GM12878 (cell line): ENCODE results near the gene MARVELD2. TPM values are rescaled to one million over a fixed set of nuclear protein-coding genes. Genes with fewer than 3 reads are reported as not detected.
A peak's percentile ranks its signal among the peaks of the same experiment; 100 is the strongest.

ENCODE experiments used
- ATF7 ChIP-seq: fragments of 450-650 bp; IDR thresholded peaks from 2 replicates; pipeline ENCODE4 v1.6.1; 2016; ENCODE audit warnings: low read depth, mild to moderate bottlenecking
- BCL3 ChIP-seq: IDR thresholded peaks from 2 replicates; pipeline ENCODE4 v1.6.1; 2011; ENCODE audit warnings: borderline replicate concordance, low read depth, mild to moderate bottlenecking, moderate library complexity, low read length; ENCODE audit not compliant: insufficient read depth, poor library complexity, severe bottlenecking
- CREM ChIP-seq: IDR thresholded peaks from 2 replicates; pipeline ENCODE4 v1.6.1; 2014; ENCODE audit warnings: antibody characterized with exemption, low read depth
- EED ChIP-seq: sonication (generic); IDR thresholded peaks from 2 replicates; pipeline ENCODE4 v1.6.1; 2016; ENCODE audit warnings: antibody characterized with exemption, low read depth
- ETV6 ChIP-seq, 2 experiments: fragments of 450-650 bp in 1 of 2; IDR thresholded peaks in 1 of 2; conservative IDR thresholded peaks in 1 of 2; 2 replicates each; pipeline ENCODE4 v1.6.1; 2014; ENCODE audit warnings: antibody characterized with exemption in 1 of 2, borderline replicate concordance in 1 of 2, low read depth in 1 of 2, mild to moderate bottlenecking in 1 of 2, moderate library complexity in 1 of 2
- FOXM1 ChIP-seq: IDR thresholded peaks from 2 replicates; pipeline ENCODE4 v1.6.1; 2012; ENCODE audit warnings: low read depth, mild to moderate bottlenecking, inconsistent platforms, low read length, moderate library complexity
- GABPA ChIP-seq: IDR thresholded peaks from 2 replicates; pipeline ENCODE4 v1.6.1; 2014; ENCODE audit warnings: antibody characterized with exemption, low read depth, mild to moderate bottlenecking, inconsistent platforms
- IKZF2 ChIP-seq, 2 experiments: fragments of 450-650 bp; IDR thresholded peaks; 2 replicates each; pipeline ENCODE4 v1.6.1; 2017; ENCODE audit warnings: mild to moderate bottlenecking in 2 of 2, moderate library complexity in 2 of 2
- LARP7 ChIP-seq: fragments of 450-650 bp; IDR thresholded peaks from 2 replicates; pipeline ENCODE4 v1.6.1; 2017; ENCODE audit warnings: mild to moderate bottlenecking
- MEF2A ChIP-seq: IDR thresholded peaks from 2 replicates; pipeline ENCODE4 v1.6.1; 2011; ENCODE audit warnings: low read depth, mild to moderate bottlenecking, low read length, moderate library complexity; ENCODE audit not compliant: insufficient read depth
- MEF2B ChIP-seq: fragments of 450-650 bp; IDR thresholded peaks from 2 replicates; pipeline ENCODE4 v1.6.1; 2018; ENCODE audit warnings: mild to moderate bottlenecking, moderate library complexity; ENCODE audit not compliant: partially characterized antibody, poor library complexity, severe bottlenecking
- PML ChIP-seq: IDR thresholded peaks from 2 replicates; pipeline ENCODE4 v1.6.1; 2012; ENCODE audit warnings: low read length, inconsistent platforms
- POLR2A ChIP-seq: IDR thresholded peaks from 2 replicates; pipeline ENCODE4 v1.6.1; 2011; ENCODE audit warnings: low read depth, mild to moderate bottlenecking, low read length
- POU2F2 ChIP-seq: IDR thresholded peaks from 3 replicates; pipeline ENCODE4 v1.6.1; 2011; ENCODE audit warnings: low read depth, mild to moderate bottlenecking, low read length, borderline replicate concordance
- RBBP5 ChIP-seq: fragments of 200-600 bp; sonication (generic); conservative IDR thresholded peaks from 2 replicates; pipeline ENCODE4 v1.6.1; 2016
- RUNX3 ChIP-seq: IDR thresholded peaks from 2 replicates; pipeline ENCODE4 v1.6.1; 2012; ENCODE audit warnings: low read length, inconsistent platforms
- SIX5 ChIP-seq: IDR thresholded peaks from 2 replicates; pipeline ENCODE4 v1.6.1; 2011; ENCODE audit warnings: mild to moderate bottlenecking, low read depth, low read length, moderate library complexity; ENCODE audit not compliant: severe bottlenecking
- SKIL ChIP-seq: fragments of 450-650 bp; IDR thresholded peaks from 2 replicates; pipeline ENCODE4 v1.6.1; 2017; ENCODE audit warnings: mild to moderate bottlenecking, low read depth, inconsistent platforms; ENCODE audit not compliant: poor library complexity, severe bottlenecking
- SP1 ChIP-seq: IDR thresholded peaks from one replicate; pipeline ENCODE4 v1.6.1; 2011; ENCODE audit warnings: low read depth, low read length
- SPI1 ChIP-seq: IDR thresholded peaks from 2 replicates; pipeline ENCODE4 v1.6.1; 2011; ENCODE audit warnings: low read depth, mild to moderate bottlenecking, low read length, moderate library complexity, borderline replicate concordance; ENCODE audit not compliant: insufficient read depth
- TBL1XR1 ChIP-seq: IDR thresholded peaks from 2 replicates; pipeline ENCODE4 v1.6.1; 2012; ENCODE audit warnings: low read depth, low read length, improper control_type of control experiment
- ZNF384 ChIP-seq: IDR thresholded peaks from 2 replicates; pipeline ENCODE4 v1.6.1; 2012; ENCODE audit warnings: low read depth, mild to moderate bottlenecking, low read length, improper control_type of control experiment, borderline replicate concordance
- polyA plus RNA-seq, 11 experiments: library from polyadenylated mRNA; depleted of rRNA in 4 of 11; unstranded in 6 of 11; stranded (reverse) in 5 of 11; fragments of >200 nt; fragmentation: Nextera tagmentation in 4 of 11; fragmentation: Illumina TruSeq in 1 of 11; extraction: Ambion mirVana in 4 of 11; extraction: Trizol in 1 of 11; gene quantifications; 1 replicate in 1 of 11; 2 replicates in 10 of 11; pipeline versions ENCODE4 v1.2.1 to v1.2.3, GENCODE V29; 2011 to 2016; ENCODE audit warnings: inconsistent platforms in 2 of 11, missing spikeins in 2 of 11, low read depth in 1 of 11
- total RNA-seq, 4 experiments: library from RNA; depleted of rRNA in 3 of 4; stranded (reverse); fragments of >200 nt in 3 of 4; fragmentation: Illumina TruSeq in 1 of 4; extraction: Trizol in 1 of 4; gene quantifications; 2 replicates each; pipeline versions ENCODE4 v1.2.1 to v1.2.3, GENCODE V29; 2013 to 2021
- TF ChIP-seq, protein P1 (sequence below): fragments of 150-350 bp; IDR thresholded peaks from 2 replicates; pipeline ENCODE4 v1.6.1; 2014; ENCODE audit warnings: mild to moderate bottlenecking, low read depth, low read length
- TF ChIP-seq, protein P2 (sequence below): fragments of 450-650 bp; conservative IDR thresholded peaks from 2 replicates; pipeline ENCODE4 v1.6.1; 2017; ENCODE audit warnings: mild to moderate bottlenecking, moderate library complexity

MARVELD2 gene
- total and polyA plus RNA-seq, 10 of the 15 experiments (the other 5 are each of a cell fraction or from before 2014, with no cell fraction given), result 0.37 to 6.2 (median 3.8) TPM

- TF ChIP-seq ETV6 (conservative IDR thresholded peaks at IDR 0.05 in 1 of 2, IDR thresholded peaks at IDR 0.05 in 1 of 2; ENCODE audit: borderline replicate concordance in 1 of 2, low read depth in 1 of 2) (peak in 1 of 2 experiments; percentile 65; a peak in 1 of 4 replicates), ATF7 (peak; percentile 66; the same call in 1 of the 2 replicates), SP1 (no peak), SKIL (peak; percentile 64), PML (peak; percentile 79), ZNF384 (no peak), TBL1XR1 (no peak), MEF2A (peak; percentile 88), EED (peak; percentile 76), BCL3 (peak; percentile 40), RBBP5 (no peak), FOXM1 (peak; percentile 86), SIX5 (peak; percentile 9), LARP7 (no peak), CREM (peak; percentile 79), IKZF2 (IDR thresholded peaks at IDR 0.05) (peak; percentile 74), MEF2B (peak; percentile 68), RUNX3 (peak; percentile 75), GABPA (no peak), POU2F2 (peak; percentile 95), POLR2A (0 out of 2 replicates have a peak, but pooled peaks have one; percentile 24), SPI1 (peak; percentile 95)
- TF ChIP-seq, protein P1, sequence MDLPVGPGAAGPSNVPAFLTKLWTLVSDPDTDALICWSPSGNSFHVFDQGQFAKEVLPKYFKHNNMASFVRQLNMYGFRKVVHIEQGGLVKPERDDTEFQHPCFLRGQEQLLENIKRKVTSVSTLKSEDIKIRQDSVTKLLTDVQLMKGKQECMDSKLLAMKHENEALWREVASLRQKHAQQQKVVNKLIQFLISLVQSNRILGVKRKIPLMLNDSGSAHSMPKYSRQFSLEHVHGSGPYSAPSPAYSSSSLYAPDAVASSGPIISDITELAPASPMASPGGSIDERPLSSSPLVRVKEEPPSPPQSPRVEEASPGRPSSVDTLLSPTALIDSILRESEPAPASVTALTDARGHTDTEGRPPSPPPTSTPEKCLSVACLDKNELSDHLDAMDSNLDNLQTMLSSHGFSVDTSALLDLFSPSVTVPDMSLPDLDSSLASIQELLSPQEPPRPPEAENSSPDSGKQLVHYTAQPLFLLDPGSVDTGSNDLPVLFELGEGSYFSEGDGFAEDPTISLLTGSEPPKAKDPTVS, result no peak
- TF ChIP-seq, protein P2, sequence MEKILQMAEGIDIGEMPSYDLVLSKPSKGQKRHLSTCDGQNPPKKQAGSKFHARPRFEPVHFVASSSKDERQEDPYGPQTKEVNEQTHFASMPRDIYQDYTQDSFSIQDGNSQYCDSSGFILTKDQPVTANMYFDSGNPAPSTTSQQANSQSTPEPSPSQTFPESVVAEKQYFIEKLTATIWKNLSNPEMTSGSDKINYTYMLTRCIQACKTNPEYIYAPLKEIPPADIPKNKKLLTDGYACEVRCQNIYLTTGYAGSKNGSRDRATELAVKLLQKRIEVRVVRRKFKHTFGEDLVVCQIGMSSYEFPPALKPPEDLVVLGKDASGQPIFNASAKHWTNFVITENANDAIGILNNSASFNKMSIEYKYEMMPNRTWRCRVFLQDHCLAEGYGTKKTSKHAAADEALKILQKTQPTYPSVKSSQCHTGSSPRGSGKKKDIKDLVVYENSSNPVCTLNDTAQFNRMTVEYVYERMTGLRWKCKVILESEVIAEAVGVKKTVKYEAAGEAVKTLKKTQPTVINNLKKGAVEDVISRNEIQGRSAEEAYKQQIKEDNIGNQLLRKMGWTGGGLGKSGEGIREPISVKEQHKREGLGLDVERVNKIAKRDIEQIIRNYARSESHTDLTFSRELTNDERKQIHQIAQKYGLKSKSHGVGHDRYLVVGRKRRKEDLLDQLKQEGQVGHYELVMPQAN, result no peak
Observed at GRCh38 chr5:69467442-69468225, 52.7 kb downstream of the MARVELD2 start (continued).
